Osteocyte (in vitro differentiated cells): ENCODE results near the gene TTC34. TPM values are rescaled to one million over a fixed set of nuclear protein-coding genes. Genes with fewer than 3 reads are reported as not detected.

Experiments
- DNase-seq: peaks from one replicate; pipeline ENCODE4 v3.0.0; 2021; ENCODE audit warnings: mixed read lengths; ENCODE audit not compliant: unreplicated experiment; ENCODE audit errors: extremely low spot score
- H3K27ac Mint-ChIP-seq: one replicate; pipeline ENCODE4 v1.8.0; 2021; ENCODE audit warnings: mild to moderate bottlenecking, mixed read lengths; ENCODE audit not compliant: unreplicated experiment
- H3K27me3 Mint-ChIP-seq: one replicate; pipeline ENCODE4 v1.8.0; 2021; ENCODE audit warnings: mixed read lengths; ENCODE audit not compliant: unreplicated experiment
- H3K36me3 Mint-ChIP-seq: one replicate; pipeline ENCODE4 v1.8.0; 2021; ENCODE audit warnings: mixed read lengths; ENCODE audit not compliant: unreplicated experiment
- H3K4me1 Mint-ChIP-seq: one replicate; pipeline ENCODE4 v1.8.0; 2021; ENCODE audit warnings: mixed read lengths; ENCODE audit not compliant: unreplicated experiment
- H3K4me3 Mint-ChIP-seq: one replicate; pipeline ENCODE4 v1.8.0; 2021; ENCODE audit warnings: mild to moderate bottlenecking, moderate library complexity, mixed read lengths; ENCODE audit not compliant: unreplicated experiment
- H3K9me3 Mint-ChIP-seq: one replicate; pipeline ENCODE4 v1.8.0; 2021; ENCODE audit warnings: mixed read lengths; ENCODE audit not compliant: unreplicated experiment
- CTCF ChIP-seq: fragments of 200-600 bp; sonication (generic); IDR thresholded peaks from 2 replicates; pipeline ENCODE4 v1.5.0; 2021; ENCODE audit warnings: antibody characterized with exemption, mild to moderate bottlenecking, moderate library complexity
- total RNA-seq: library from RNA; stranded (reverse); gene quantifications from 2 replicates; pipeline ENCODE4 v1.2.1, GENCODE V29; 2021

TTC34 gene
- total RNA-seq, 1 donor from 2014 or later = 1.7 TPM

GRCh38 chr1:2820731-2821372, 19.4 kb upstream of the TTC34 start:
- Mint-ChIP-seq H3K9me3 (peaks cover 33% of the 10 kb centered on the region), H3K27ac (no peak overlapping the region)
- TF ChIP-seq CTCF = no peak

GRCh38 chr1:2819831-2820730, 18.6 kb upstream of the TTC34 start:
- no peaks in the 10 kb centered on the region for H3K27me3 Mint-ChIP-seq
- peaks cover 33% of the 10 kb centered on the region for H3K9me3 Mint-ChIP-seq
- H3K4me3 Mint-ChIP-seq = no peak overlapping the region
- no peak overlapping the region for H3K27ac Mint-ChIP-seq
- H3K36me3 Mint-ChIP-seq = no peaks in the 10 kb centered on the region
- H3K4me1 Mint-ChIP-seq = no peaks in the 10 kb centered on the region
- TF ChIP-seq CTCF = no peak
- DNase-seq = no peak

More at GRCh38 chr1:2820731-2821372, 19.4 kb upstream of the TTC34 start:
- Mint-ChIP-seq H3K27me3 (no peaks in the 10 kb centered on the region), H3K4me1 (no peaks in the 10 kb centered on the region), H3K36me3 (no peaks in the 10 kb centered on the region), H3K4me3 (no peak overlapping the region)
- no peak for DNase-seq

GRCh38 chr1:2819429-2819828, 17.9 kb upstream of the TTC34 start:
- H3K9me3 Mint-ChIP-seq = peaks cover 33% of the 10 kb centered on the region
- DNase-seq = no peak
- TF ChIP-seq CTCF = no peak
- no peak overlapping the region for H3K4me3 Mint-ChIP-seq
- no peak overlapping the region for H3K27ac Mint-ChIP-seq
- H3K36me3 Mint-ChIP-seq = no peaks in the 10 kb centered on the region
- H3K4me1 Mint-ChIP-seq = no peaks in the 10 kb centered on the region
- no peaks in the 10 kb centered on the region for H3K27me3 Mint-ChIP-seq

- H3K27me3 Mint-ChIP-seq = no peaks in the 10 kb centered on the region
- H3K4me1 Mint-ChIP-seq = no peaks in the 10 kb centered on the region
- no peak overlapping the region for H3K4me3 Mint-ChIP-seq
- H3K9me3 Mint-ChIP-seq = peaks cover 25% of the 10 kb centered on the region
- no peak overlapping the region for H3K27ac Mint-ChIP-seq
- no peaks in the 10 kb centered on the region for H3K36me3 Mint-ChIP-seq
- no peak for DNase-seq
- TF ChIP-seq CTCF = no peak
These were observed 16.5 kb upstream of the TTC34 start for GRCh38 chr1:2817784-2818564.
